Neural progenitor cell (in vitro differentiated cells): ENCODE results near the gene TRAF4.

Source experiments
- EZH2 ChIP-seq: fragments of 200-600 bp; sonication (generic); IDR thresholded peaks from 2 replicates; pipeline ENCODE4 v1.6.1; 2017; ENCODE audit warnings: antibody characterized with exemption, mild to moderate bottlenecking, moderate library complexity
- EZH2phosphoT487 ChIP-seq: fragments of 200-600 bp; sonication (generic); IDR thresholded peaks from 2 replicates; pipeline ENCODE4 v1.6.1; 2017; ENCODE audit warnings: antibody characterized with exemption

DNA sequence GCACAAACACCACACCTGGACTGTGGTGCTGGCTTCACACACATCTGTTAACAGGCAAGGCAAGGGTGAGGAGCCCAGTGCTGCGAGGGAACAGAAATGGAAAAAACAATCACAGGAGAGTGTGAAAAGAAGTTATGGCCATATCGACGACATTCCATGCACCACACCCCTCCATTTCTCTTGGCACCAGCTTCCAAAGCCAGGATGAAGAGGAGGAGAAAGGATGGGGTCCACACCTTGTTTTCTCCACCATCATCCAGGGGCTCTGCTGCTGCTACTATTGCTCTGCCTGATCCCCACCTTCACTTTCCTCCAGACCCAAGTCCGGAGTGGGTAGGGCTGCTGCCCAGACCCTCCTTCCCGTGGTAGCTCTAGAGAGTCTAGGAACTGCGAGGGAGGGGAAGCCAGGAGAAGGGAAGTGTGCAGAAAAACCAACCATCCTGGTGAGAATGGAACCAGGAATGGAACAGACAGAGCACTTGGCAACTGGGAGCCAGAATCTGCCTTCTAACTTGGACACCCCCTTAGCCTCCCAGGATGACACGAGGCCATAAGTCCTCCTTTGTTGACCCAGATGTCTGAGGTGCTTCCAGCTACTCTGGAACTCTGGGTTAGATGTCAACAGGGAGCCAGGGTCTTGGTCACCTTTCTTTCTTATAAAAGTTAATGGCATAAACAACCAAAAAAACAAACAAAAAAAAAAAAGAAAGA lies 31.0 kb upstream of the TRAF4 start:
- TF ChIP-seq EZH2: no peak
- TF ChIP-seq EZH2phosphoT487: no peak
